ENCODE measurements around the gene FBXL17. TPM values are rescaled to one million over a fixed set of nuclear protein-coding genes. Genes with fewer than 3 reads are reported as not detected.

FBXL17 gene
- total and polyA plus RNA-seq, 4 donors, result 2.1 to 14.1 (median 6.3) TPM

- Histone ChIP-seq H3K9ac (ENCODE audit: low read depth in 1 of 2, low read length in 2 of 2) (no peak overlapping the region), H3K36me3 (ENCODE audit: control insufficient read depth in 4 of 4, insufficient read depth in 3 of 4, low read depth in 1 of 4, low read length in 3 of 4) (no peaks in the 10 kb centered on the region), H3K27me3 (ENCODE audit: control insufficient read depth in 4 of 4, insufficient read depth in 4 of 4, low read length in 3 of 4) (no peaks in the 10 kb centered on the region), H3K9me3 (ENCODE audit: control insufficient read depth in 4 of 4, low read length in 3 of 4) (no peaks in the 10 kb centered on the region), H3K4me1 (ENCODE audit: control insufficient read depth in 4 of 4, insufficient read depth in 4 of 4, low read length in 3 of 4) (no peaks in the 10 kb centered on the region), H3K27ac (ENCODE audit: low read depth in 1 of 2, low read length in 2 of 2) (no peak overlapping the region), H3K4me3 (ENCODE audit: low read depth in 1 of 3, low read length in 3 of 3) (no peak overlapping the region)
- TF ChIP-seq MAX (IDR thresholded peaks at IDR 0.05), result no peak
- no peak for TF ChIP-seq ZBTB33 (IDR thresholded peaks at IDR 0.05)
- no peak for TF ChIP-seq SP1 (IDR thresholded peaks at IDR 0.05)
- TF ChIP-seq HNF4G (IDR thresholded peaks at IDR 0.05), result no peak
- no peak for TF ChIP-seq GABPA (IDR thresholded peaks at IDR 0.05 in 1 of 2, conservative IDR thresholded peaks at IDR 0.05 in 1 of 2)
- no peak for TF ChIP-seq CTCF (IDR thresholded peaks at IDR 0.05; ENCODE audit: low read depth, low read length, missing input control)
- TF ChIP-seq REST (IDR thresholded peaks at IDR 0.05), result no peak
- no peak for TF ChIP-seq FOXA2 (IDR thresholded peaks at IDR 0.05)
- TF ChIP-seq JUND (IDR thresholded peaks at IDR 0.05), result no peak
- TF ChIP-seq YY1 (IDR thresholded peaks at IDR 0.05), result no peak
- WGBS, result 28% methylated on average over 1 of the region's 1 CpG
- no peak for DNase-seq (ENCODE audit: low spot score)
Measured at GRCh38 chr5:108101130-108101529, 280.8 kb downstream of the FBXL17 start.

- H3K36me3 ChIP-seq (ENCODE audit: control insufficient read depth in 4 of 4, insufficient read depth in 3 of 4, low read depth in 1 of 4, low read length in 3 of 4), result no peaks in the 10 kb centered on the region
- no peak overlapping the region for H3K27ac ChIP-seq (ENCODE audit: low read depth in 1 of 2, low read length in 2 of 2)
- no peak for TF ChIP-seq MAX (IDR thresholded peaks at IDR 0.05)
- TF ChIP-seq HNF4G (IDR thresholded peaks at IDR 0.05), result no peak
- TF ChIP-seq ZBTB33 (IDR thresholded peaks at IDR 0.05), result no peak
- TF ChIP-seq REST (IDR thresholded peaks at IDR 0.05), result no peak
- TF ChIP-seq EGR1 (IDR thresholded peaks at IDR 0.05; ENCODE audit: low read depth in 2 of 2), result no peak
- no peak for TF ChIP-seq ATF3 (IDR thresholded peaks at IDR 0.05)
- TF ChIP-seq SP1 (IDR thresholded peaks at IDR 0.05), result no peak
- no peak for TF ChIP-seq FOXA1 (IDR thresholded peaks at IDR 0.05)
- no peak for TF ChIP-seq TAF1 (conservative IDR thresholded peaks at IDR 0.05)
- TF ChIP-seq RXRA (IDR thresholded peaks at IDR 0.05), result no peak
- no peak overlapping the region for H3K9ac ChIP-seq (ENCODE audit: low read depth in 1 of 2, low read length in 2 of 2)
- DNase-seq (ENCODE audit: low spot score), result no peak
- no peak overlapping the region for H3K4me3 ChIP-seq (ENCODE audit: low read depth in 1 of 3, low read length in 3 of 3)
- 81% methylated on average over 1 of the region's 1 CpG for WGBS
- no peaks in the 10 kb centered on the region for H3K4me1 ChIP-seq (ENCODE audit: control insufficient read depth in 4 of 4, insufficient read depth in 4 of 4, low read length in 3 of 4)
- no peaks in the 10 kb centered on the region for H3K9me3 ChIP-seq (ENCODE audit: control insufficient read depth in 4 of 4, low read length in 3 of 4)
- H3K27me3 ChIP-seq (ENCODE audit: control insufficient read depth in 4 of 4, insufficient read depth in 4 of 4, low read length in 3 of 4), result no peaks in the 10 kb centered on the region
Measured at GRCh38 chr5:108094800-108095199, 287.1 kb downstream of the FBXL17 start.

All from liver (tissue), 9 donors.